Heart right ventricle (tissue), 16 donors: ENCODE measurements around the gene MFSD12. TPM values are rescaled to one million over a fixed set of nuclear protein-coding genes. Genes with fewer than 3 reads are reported as not detected.

Experiments
- ATAC-seq, 8 donors: fragments of 200-7000 bp; cut with Tn5 transposase; one replicate each; pipeline ENCODE4 v1.9.1; 2020; ENCODE audit warnings: mild to moderate bottlenecking in 8 of 8, moderate library complexity in 8 of 8, moderate number of reproducible peaks in 1 of 8
- DNase-seq, 2 donors: peaks; one replicate each; pipeline ENCODE4 v3.0.0-alpha.2; 2020
- H3K27ac ChIP-seq, 10 donors: fragments of 200-600 bp; sonication (generic) in 2 of 10; one replicate each; pipeline versions ENCODE4 v1.5.0 to v1.8.0; 2020 to 2022; ENCODE audit warnings: mild to moderate bottlenecking in 3 of 10
- H3K27me3 ChIP-seq, 7 donors: fragments of 200-600 bp; one replicate each; pipeline ENCODE4 v1.8.0; 2021 to 2022; ENCODE audit warnings: mild to moderate bottlenecking in 2 of 7
- H3K36me3 ChIP-seq, 9 donors: fragments of 200-600 bp; sonication (generic) in 1 of 9; one replicate each; pipeline versions ENCODE4 v1.5.0 to v1.8.0; 2020 to 2022; ENCODE audit warnings: mild to moderate bottlenecking in 2 of 9
- H3K4me1 ChIP-seq, 9 donors: fragments of 200-600 bp; sonication (generic) in 1 of 9; one replicate each; pipeline versions ENCODE4 v1.5.0 to v1.8.0; 2020 to 2022; ENCODE audit warnings: mild to moderate bottlenecking in 4 of 9
- H3K4me3 ChIP-seq, 10 donors: fragments of 200-600 bp; sonication (generic) in 2 of 10; one replicate each; pipeline versions ENCODE4 v1.5.0 to v1.8.0; 2020 to 2022; ENCODE audit warnings: mild to moderate bottlenecking in 7 of 10, moderate library complexity in 2 of 10
- H3K9me3 ChIP-seq, 11 donors: fragments of 200-600 bp in 10 of 11; sonication (generic) in 2 of 11; one replicate each; pipeline versions ENCODE4 v1.5.0 to v1.8.0; 2013 to 2022; ENCODE audit warnings: mild to moderate bottlenecking in 2 of 11, control low read depth in 1 of 11, moderate library complexity in 1 of 11
- WGBS, 2 donors: extraction: QIAGEN DNeasy Blood & Tissue Kit; methylation state at CpG; one replicate each; pipeline ENCODE4 v1.1.7; 2013; ENCODE audit warnings: inconsistent platforms in 1 of 2; 5-methylcytosine and 5-hydroxymethylcytosine counted together
- intact Hi-C, 10 donors: fragments of 100-400 bp; cut with DNase I; formaldehyde crosslinking; loops; one replicate each; pipeline versions ENCODE4 v1.11.1 to v1.14.2; 2022
- polyA plus RNA-seq, 2 donors: library from polyadenylated mRNA; stranded (reverse); fragments of 200-250 nt; gene quantifications; one replicate each; pipeline ENCODE4 v1.2.3, GENCODE V29; 2013
- total RNA-seq, 10 donors: library from RNA; stranded (reverse); fragmentation: NEBNext Ultra II Directional in 3 of 10; extraction: Animal tissue kit (Norgen Biotek cat#: 25700) in 3 of 10; gene quantifications; one replicate each; pipeline versions ENCODE4 v1.2.1 to v1.2.4, GENCODE V29; 2021 to 2023
- TF ChIP-seq, protein P1 (sequence below), 9 donors: fragments of 200-600 bp; sonication (generic) in 2 of 9; IDR thresholded peaks; one replicate each; pipeline versions ENCODE4 v1.5.0 to v1.8.0; 2021 to 2022; ENCODE audit warnings: antibody characterized with exemption in 9 of 9, mild to moderate bottlenecking in 5 of 9, moderate library complexity in 1 of 9
- donor health status: Arrhythmogenic right ventricular cardiomyopathy.
- donor health status: ischemic (EF 13 %, LVEDD 7.1; RV severe dilation, severe dysfunction).
- donor health status: healthy with polysubstance abuse.
- donor health status: DM: no; HTN: yes; CAD: no.
- donor health status: DM: no; HTN: no; CAD: no.
- donor health status: ischemic (EF 25% LVEDD 6.9; RV normal size, moderate dysfunction).
- donor health status: ischemic (EF 25% LVEDD 5.7; RV mildly dilated, moderate dysfunction).
- donor health status: healthy.
- donor health status: DM: yes; HTN: yes; CAD: no.
- donor health status: Ischemic cardiomyopathy.
- donor health status: ischemic (EF 35%, LVEDD 5.7; RV mildly dilated, moderate dysfunction).
- donor health status: nonischemic (EF 11% LVEDD 7.7; RV severe dilation, severe dysfunction).
- donor health status: DM: yes; HTN: yes; CAD: no.
- donor health status: PGD.
- donor health status: ischemic (EF 29% LVEDD 5.4; RV normal size, mild dysfunction).
- donor health status: nonischemic (EF 23%, LVEDD 6.1; RV moderate dilation, normal function).

Gene MFSD12
- total and polyA plus RNA-seq, 12 donors = 11.6 to 43.2 (median 22.1) TPM

DNA sequence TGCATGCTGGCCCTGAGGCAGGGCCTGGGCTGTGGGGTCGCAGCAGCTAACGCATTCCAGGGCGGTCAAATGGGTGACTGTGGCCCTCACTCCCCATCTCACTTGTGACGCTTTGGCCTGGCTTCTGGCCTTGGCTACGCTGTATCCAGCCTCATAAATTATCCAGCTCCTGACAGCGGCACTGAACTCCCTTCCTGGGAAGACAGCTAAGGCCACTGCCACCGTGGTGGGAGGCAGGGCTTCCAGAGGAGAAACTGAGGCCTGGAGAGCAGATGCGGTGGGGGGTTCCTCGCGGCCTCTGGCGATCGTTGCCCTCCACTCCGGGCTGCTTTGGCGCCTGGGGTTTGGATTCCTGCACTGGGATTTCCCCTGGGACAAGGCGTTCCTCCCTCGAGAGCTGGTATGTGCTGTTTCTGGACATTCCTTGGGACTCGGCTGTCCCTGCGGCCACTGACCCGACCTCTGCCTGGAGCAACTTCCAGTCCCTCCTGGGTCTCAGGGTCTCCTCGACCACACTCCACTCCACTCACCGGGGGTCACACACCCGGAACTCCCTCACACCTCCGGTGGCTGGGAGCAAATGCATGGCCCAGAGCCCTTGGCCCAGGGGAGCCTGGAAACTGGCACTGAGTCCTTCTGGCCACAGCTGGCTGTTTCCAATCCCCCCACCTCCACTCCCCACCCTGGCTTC is 45.9 kb upstream of the MFSD12 start:
- TF ChIP-seq, protein P1, sequence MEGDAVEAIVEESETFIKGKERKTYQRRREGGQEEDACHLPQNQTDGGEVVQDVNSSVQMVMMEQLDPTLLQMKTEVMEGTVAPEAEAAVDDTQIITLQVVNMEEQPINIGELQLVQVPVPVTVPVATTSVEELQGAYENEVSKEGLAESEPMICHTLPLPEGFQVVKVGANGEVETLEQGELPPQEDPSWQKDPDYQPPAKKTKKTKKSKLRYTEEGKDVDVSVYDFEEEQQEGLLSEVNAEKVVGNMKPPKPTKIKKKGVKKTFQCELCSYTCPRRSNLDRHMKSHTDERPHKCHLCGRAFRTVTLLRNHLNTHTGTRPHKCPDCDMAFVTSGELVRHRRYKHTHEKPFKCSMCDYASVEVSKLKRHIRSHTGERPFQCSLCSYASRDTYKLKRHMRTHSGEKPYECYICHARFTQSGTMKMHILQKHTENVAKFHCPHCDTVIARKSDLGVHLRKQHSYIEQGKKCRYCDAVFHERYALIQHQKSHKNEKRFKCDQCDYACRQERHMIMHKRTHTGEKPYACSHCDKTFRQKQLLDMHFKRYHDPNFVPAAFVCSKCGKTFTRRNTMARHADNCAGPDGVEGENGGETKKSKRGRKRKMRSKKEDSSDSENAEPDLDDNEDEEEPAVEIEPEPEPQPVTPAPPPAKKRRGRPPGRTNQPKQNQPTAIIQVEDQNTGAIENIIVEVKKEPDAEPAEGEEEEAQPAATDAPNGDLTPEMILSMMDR (IDR thresholded peaks at IDR 0.05) = no peak
- no peak for DNase-seq
- intact Hi-C loops = no loop called here
- Histone ChIP-seq H3K4me1 (peaks cover 7 to 48% (median 31%) of the 10 kb centered on the region in 9 donors), H3K36me3 (no peaks in the 10 kb centered on the region), H3K27ac (peak overlapping the region in 3 of 10 donors; percentile 15 to 44 (median 27)), H3K9me3 (no peaks in the 10 kb centered on the region), H3K27me3 (peaks cover 0 to 28% (median 5%) of the 10 kb centered on the region in 7 donors), H3K4me3 (no peak overlapping the region)
- ATAC-seq = no peak
- 55 to 69% methylated on average over 23 of the region's 23 CpGs for WGBS, 2 donors

DNA sequence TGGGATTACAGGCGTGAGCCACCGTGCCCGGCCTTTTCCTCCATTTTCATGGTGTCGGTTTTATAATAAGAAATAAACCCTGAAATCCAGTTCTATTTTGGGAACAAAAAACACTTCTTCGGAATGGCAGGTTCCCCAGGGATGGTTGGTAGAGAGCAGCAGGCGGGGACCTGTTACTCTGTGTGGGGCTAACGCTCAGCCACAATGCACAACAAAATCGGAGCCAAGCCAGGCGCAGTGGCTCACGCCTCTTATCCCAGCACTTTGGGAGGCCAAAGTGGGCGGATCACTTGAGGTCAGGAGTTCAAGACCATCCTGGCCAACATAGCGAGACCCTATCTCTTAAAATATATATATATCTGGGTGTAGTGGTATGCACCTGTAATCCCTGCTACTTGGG is 43.6 kb upstream of the MFSD12 start:
- intact Hi-C loops = no loop called here
- DNase-seq (no peak), ATAC-seq (no peak)
- Histone ChIP-seq H3K27me3 (peaks cover 0 to 12% (median 5%) of the 10 kb centered on the region in 7 donors), H3K4me1 (peaks cover 0 to 26% (median 11%) of the 10 kb centered on the region in 9 donors), H3K9me3 (no peaks in the 10 kb centered on the region), H3K27ac (no peak overlapping the region), H3K36me3 (peaks cover 0 to 5% (median 0%) of the 10 kb centered on the region in 9 donors), H3K4me3 (no peak overlapping the region)
- TF ChIP-seq, protein P1 (IDR thresholded peaks at IDR 0.05) = no peak
- 78 to 81% methylated on average over 12 of the region's 12 CpGs for WGBS, 2 donors

GRCh38 chr19:3599776-3600187 is 42.4 kb upstream of the MFSD12 start:
- peaks cover 0 to 12% (median 0%) of the 10 kb centered on the region in 9 donors for H3K36me3 ChIP-seq
- no peak overlapping the region for H3K4me3 ChIP-seq
- intact Hi-C loops = no loop called here
- no peak overlapping the region for H3K27ac ChIP-seq
- DNase-seq = peak in 1 of 2 donors; percentile 9
- TF ChIP-seq, protein P1 (IDR thresholded peaks at IDR 0.05) = peak in 1 of 9 donors; percentile 4
- 86 to 89% methylated on average over 25 to 28 of the region's 28 CpGs for WGBS, 2 donors
- peaks cover 0 to 18% (median 5%) of the 10 kb centered on the region in 9 donors for H3K4me1 ChIP-seq
- peaks cover 0 to 5% (median 0%) of the 10 kb centered on the region in 7 donors for H3K27me3 ChIP-seq
- ATAC-seq = no peak
- H3K9me3 ChIP-seq = no peaks in the 10 kb centered on the region

DNA sequence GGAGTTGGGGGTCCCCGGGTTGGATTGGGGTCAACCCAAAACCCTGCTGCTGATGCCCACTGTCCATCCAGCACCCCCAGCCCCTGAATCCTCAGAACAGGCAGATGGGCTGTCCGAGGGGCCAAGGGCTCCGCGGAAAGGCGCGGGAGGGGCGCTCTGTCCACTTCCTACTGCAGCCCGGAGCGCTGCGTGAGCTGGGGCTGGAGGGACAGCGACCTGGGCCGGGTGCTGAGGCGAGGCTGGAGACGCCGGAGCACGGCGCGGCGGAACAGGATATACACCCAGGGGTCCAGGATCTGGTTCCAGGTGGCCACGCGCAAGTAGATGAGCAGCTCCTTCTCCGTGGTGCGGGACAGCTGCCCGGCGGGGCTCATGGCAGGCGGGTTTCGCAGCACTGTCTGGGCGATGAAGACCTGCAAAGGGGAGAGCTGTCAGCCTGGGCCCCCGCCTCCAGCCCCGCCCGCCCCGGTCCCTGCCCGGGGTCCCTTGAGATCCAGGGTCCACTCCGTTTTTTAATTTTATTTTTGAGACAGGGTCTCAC is 38.2 kb upstream of the MFSD12 start:
- intact Hi-C loops = no loop called here
- no peak overlapping the region for H3K27ac ChIP-seq
- TF ChIP-seq, protein P1 (IDR thresholded peaks at IDR 0.05) = no peak
- peaks cover 0 to 21% (median 0%) of the 10 kb centered on the region in 9 donors for H3K36me3 ChIP-seq
- ATAC-seq (no peak), DNase-seq (no peak)
- H3K27me3 ChIP-seq = no peaks in the 10 kb centered on the region
- no peak overlapping the region for H3K4me3 ChIP-seq
- no peaks in the 10 kb centered on the region for H3K9me3 ChIP-seq
- peaks cover 0 to 4% (median 0%) of the 10 kb centered on the region in 9 donors for H3K4me1 ChIP-seq
- WGBS, 2 donors = 67 to 78% methylated on average over 34 of the region's 34 CpGs
